ENCODE data around the gene RGS19.

Gene RGS19

GRCh38 chr20:64062596-64063388 lies 16.5 kb downstream of the RGS19 start, which contains the start of gene TCEA2:
Gene TCEA2 (plus strand): TSS chr20:64063198. CDS start chr20:64063313, 115 bp downstream.
- DNase-seq, result peak; percentile 84

- no peak for DNase-seq
Observed at GRCh38 chr20:64062276-64062595, 17.1 kb downstream of the RGS19 start.

GRCh38 chr20:64058536-64058935 lies 20.8 kb downstream of the RGS19 start:
- no peak for DNase-seq

GRCh38 chr20:64057628-64058498 lies 21.5 kb downstream of the RGS19 start:
- no peak for DNase-seq

GRCh38 chr20:64056889-64057627 lies 22.3 kb downstream of the RGS19 start:
- no peak for DNase-seq

- no peak for DNase-seq
Observed at GRCh38 chr20:64056639-64056888, 22.8 kb downstream of the RGS19 start.

GRCh38 chr20:64055893-64056638 lies 23.3 kb downstream of the RGS19 start:
- no peak for DNase-seq

- no peak for DNase-seq
Observed at GRCh38 chr20:64055396-64055892, 23.9 kb downstream of the RGS19 start.

- DNase-seq, result no peak
Observed at GRCh38 chr20:64053841-64054661, 25.3 kb downstream of the RGS19 start.

- no peak for DNase-seq
Observed at GRCh38 chr20:64052987-64053840, 26.1 kb downstream of the RGS19 start.

GRCh38 chr20:64052326-64052722 lies 27.0 kb downstream of the RGS19 start:
- DNase-seq, result no peak

GRCh38 chr20:64051561-64052325 lies 27.6 kb downstream of the RGS19 start:
- no peak for DNase-seq

- no peak for DNase-seq
Observed at GRCh38 chr20:64051033-64051452, 28.3 kb downstream of the RGS19 start.

GRCh38 chr20:64050261-64051032 lies 28.9 kb downstream of the RGS19 start:
- DNase-seq, result no peak

GRCh38 chr20:64049878-64050260 lies 29.4 kb downstream of the RGS19 start:
- DNase-seq, result no peak

GRCh38 chr20:64049060-64049877 lies 30.0 kb downstream of the RGS19 start, which contains the start of gene SOX18:
Gene SOX18 (minus strand): TSS chr20:64049639. CDS start chr20:64049516, 123 bp downstream.
- DNase-seq, result no peak

- DNase-seq, result no peak
Observed at GRCh38 chr20:64048402-64049044, 30.8 kb downstream of the RGS19 start.
